Hepatocyte (in vitro differentiated cells): ENCODE measurements around the gene MEX3B. TPM values are rescaled to one million over a fixed set of nuclear protein-coding genes. Genes with fewer than 3 reads are reported as not detected.

Experiments used
- DNase-seq: peaks from one replicate; pipeline ENCODE4 v3.0.0-alpha.2; 2016; ENCODE audit warnings: low spot score
- H2AFZ ChIP-seq: fragments of 200-600 bp; sonication (generic); 2 replicates; pipeline ENCODE4 v1.6.0; 2016; ENCODE audit warnings: antibody characterized with exemption, mild to moderate bottlenecking
- H3K27ac ChIP-seq: fragments of 200-600 bp; sonication (generic); 2 replicates; pipeline ENCODE4 v1.5.1; 2016; ENCODE audit warnings: mild to moderate bottlenecking
- H3K27me3 ChIP-seq: fragments of 200-600 bp; sonication (generic); 2 replicates; pipeline ENCODE4 v1.6.1; 2016
- H3K36me3 ChIP-seq: fragments of 200-600 bp; sonication (generic); replicated peaks from 2 replicates; pipeline ENCODE4 v1.5.1; 2016; ENCODE audit warnings: low read depth; ENCODE audit not compliant: insufficient read depth
- H3K4me1 ChIP-seq: fragments of 200-600 bp; sonication (generic); 2 replicates; pipeline ENCODE4 v1.5.1; 2016; ENCODE audit warnings: mild to moderate bottlenecking, moderate library complexity; ENCODE audit not compliant: insufficient read depth
- H3K4me2 ChIP-seq: fragments of 200-600 bp; sonication (generic); 2 replicates; pipeline ENCODE4 v1.6.0; 2016
- H3K4me3 ChIP-seq: fragments of 200-600 bp; sonication (generic); 2 replicates; pipeline ENCODE4 v1.5.1; 2016; ENCODE audit warnings: mild to moderate bottlenecking
- H3K79me2 ChIP-seq: fragments of 200-600 bp; sonication (generic); 2 replicates; pipeline ENCODE4 v1.6.0; 2017; ENCODE audit warnings: mild to moderate bottlenecking
- H3K9me2 ChIP-seq: fragments of 200-600 bp; sonication (generic); replicated peaks from 2 replicates; pipeline ENCODE4 v1.6.0; 2017; ENCODE audit warnings: mild to moderate bottlenecking; ENCODE audit not compliant: insufficient read depth
- H3K9me3 ChIP-seq: fragments of 200-600 bp; sonication (generic); 2 replicates; pipeline ENCODE4 v1.5.1; 2016; ENCODE audit warnings: low read depth, mild to moderate bottlenecking
- H4K20me1 ChIP-seq: fragments of 200-600 bp; sonication (generic); 2 replicates; pipeline ENCODE4 v1.6.0; 2016; ENCODE audit warnings: mild to moderate bottlenecking; ENCODE audit not compliant: insufficient read depth, poor library complexity, severe bottlenecking
- CTCF ChIP-seq: fragments of 200-600 bp; sonication (generic); IDR thresholded peaks from 2 replicates; pipeline ENCODE4 v1.5.1; 2016; ENCODE audit warnings: antibody characterized with exemption, mild to moderate bottlenecking; ENCODE audit not compliant: poor library complexity
- EZH2 ChIP-seq: fragments of 200-600 bp; sonication (generic); IDR thresholded peaks from 2 replicates; pipeline ENCODE4 v1.6.1; 2016; ENCODE audit warnings: antibody characterized with exemption, mild to moderate bottlenecking, borderline replicate concordance
- EZH2phosphoT487 ChIP-seq: fragments of 200-600 bp; sonication (generic); IDR thresholded peaks from one replicate; pipeline ENCODE4 v1.6.1; 2018; ENCODE audit warnings: antibody characterized with exemption, mild to moderate bottlenecking, low read depth, moderate library complexity; ENCODE audit not compliant: unreplicated experiment, severe bottlenecking
- WGBS: methylation state at CpG from one replicate; pipeline ENCODE4 v1.1.6; 2016; ENCODE audit warnings: low lambda C conversion rate; ENCODE audit errors: missing lambda C conversion rate; 5-methylcytosine and 5-hydroxymethylcytosine counted together
- polyA plus RNA-seq: library from polyadenylated mRNA; unstranded; fragments of >200 nt; fragmentation: Nextera tagmentation; extraction: Ambion mirVana; gene quantifications from 2 replicates; pipeline ENCODE4 v1.2.1, GENCODE V29; 2016
- total RNA-seq: library from RNA; depleted of rRNA; stranded (reverse); fragments of >200 nt; gene quantifications from 2 replicates; pipeline ENCODE4 v1.2.3, GENCODE V29; 2014

The MEX3B gene
- total and polyA plus RNA-seq, 2 experiments from 2014 or later: 4.8 to 10.0 TPM

- Histone ChIP-seq H2AFZ (no peak overlapping the region), H3K4me3 (no peak overlapping the region), H3K27ac (no peak overlapping the region), H3K27me3 (peaks cover 64% of the 10 kb centered on the region), H3K9me2 (no peaks in the 10 kb centered on the region), H4K20me1 (no peaks in the 10 kb centered on the region), H3K9me3 (no peaks in the 10 kb centered on the region), H3K4me1 (no peaks in the 10 kb centered on the region), H3K79me2 (no peaks in the 10 kb centered on the region), H3K36me3 (no peaks in the 10 kb centered on the region), H3K4me2 (no peak overlapping the region)
- TF ChIP-seq EZH2phosphoT487: no peak
- no peak for TF ChIP-seq CTCF
- no peak for TF ChIP-seq EZH2
- WGBS: 13% methylated on average over 14 of the region's 14 CpGs
- no peak for DNase-seq
Observed at GRCh38 chr15:82058026-82058425, 12.2 kb upstream of the MEX3B start.

- Histone ChIP-seq H3K4me2 (no peak overlapping the region), H3K36me3 (no peaks in the 10 kb centered on the region)
Observed at GRCh38 chr15:82056958-82057823, 11.4 kb upstream of the MEX3B start.

GRCh38 chr15:82052751-82053150, 6.9 kb upstream of the MEX3B start:
- H2AFZ ChIP-seq: no peak overlapping the region
- no peak overlapping the region for H3K4me3 ChIP-seq
- H3K79me2 ChIP-seq: no peaks in the 10 kb centered on the region
- no peak for DNase-seq
- H3K9me3 ChIP-seq: no peaks in the 10 kb centered on the region
- H3K9me2 ChIP-seq: no peaks in the 10 kb centered on the region
- no peak overlapping the region for H3K4me2 ChIP-seq
- no peak overlapping the region for H3K27ac ChIP-seq
- no peaks in the 10 kb centered on the region for H3K36me3 ChIP-seq
- H4K20me1 ChIP-seq: no peaks in the 10 kb centered on the region
- H3K27me3 ChIP-seq: peaks cover 52% of the 10 kb centered on the region
- no peaks in the 10 kb centered on the region for H3K4me1 ChIP-seq
- TF ChIP-seq EZH2phosphoT487: no peak
- TF ChIP-seq CTCF: no peak
- no peak for TF ChIP-seq EZH2
- WGBS: 94% methylated on average over 12 of the region's 12 CpGs

More at GRCh38 chr15:82056958-82057823, 11.4 kb upstream of the MEX3B start:
- H3K4me1 ChIP-seq: no peaks in the 10 kb centered on the region
- no peak for DNase-seq
- H4K20me1 ChIP-seq: no peaks in the 10 kb centered on the region
- no peaks in the 10 kb centered on the region for H3K9me2 ChIP-seq
- 15% methylated on average over 7 of the region's 7 CpGs for WGBS
- no peak for TF ChIP-seq EZH2
- H3K79me2 ChIP-seq: no peaks in the 10 kb centered on the region
- no peak overlapping the region for H2AFZ ChIP-seq
- H3K27me3 ChIP-seq: peaks cover 57% of the 10 kb centered on the region
- H3K4me3 ChIP-seq: no peak overlapping the region
- no peak overlapping the region for H3K27ac ChIP-seq
- no peaks in the 10 kb centered on the region for H3K9me3 ChIP-seq

- H2AFZ ChIP-seq: no peak overlapping the region
Observed at GRCh38 chr15:82051664-82052063, 5.8 kb upstream of the MEX3B start.

More at GRCh38 chr15:82051664-82052063, 5.8 kb upstream of the MEX3B start:
- peaks cover 41% of the 10 kb centered on the region for H3K27me3 ChIP-seq
- H3K4me2 ChIP-seq: no peak overlapping the region
- no peak for TF ChIP-seq EZH2
- TF ChIP-seq EZH2phosphoT487: no peak
- no peak for TF ChIP-seq CTCF
- H3K4me1 ChIP-seq: no peaks in the 10 kb centered on the region
- H3K79me2 ChIP-seq: no peaks in the 10 kb centered on the region
- no peak overlapping the region for H3K27ac ChIP-seq
- H4K20me1 ChIP-seq: no peaks in the 10 kb centered on the region
- H3K36me3 ChIP-seq: no peaks in the 10 kb centered on the region
- no peaks in the 10 kb centered on the region for H3K9me3 ChIP-seq
- no peaks in the 10 kb centered on the region for H3K9me2 ChIP-seq
- DNase-seq: no peak
- 87% methylated on average over 6 of the region's 6 CpGs for WGBS
- no peak overlapping the region for H3K4me3 ChIP-seq
